GM23338 (cell line): ENCODE measurements around the gene LCMT1. TPM values are rescaled to one million over a fixed set of nuclear protein-coding genes. Genes with fewer than 3 reads are reported as not detected.

Source experiments
- ATAC-seq: fragments of 200-7000 bp; cut with Tn5 transposase; 3 replicates; pipeline ENCODE4 v1.9.1; 2020
- DNase-seq: peaks from one replicate; pipeline ENCODE4 v3.0.0-alpha.2; 2015; ENCODE audit warnings: low spot score
- H2AFZ ChIP-seq: fragments of 200-600 bp; sonication (generic); 2 replicates; pipeline ENCODE4 v1.8.0; 2016; ENCODE audit warnings: antibody characterized with exemption, mild to moderate bottlenecking, moderate library complexity
- H3F3A ChIP-seq: fragments of 200-600 bp; sonication (generic); replicated peaks from 2 replicates; pipeline ENCODE4 v1.8.0; 2017; ENCODE audit warnings: antibody characterized with exemption, mixed run types, low read depth
- H3K27ac ChIP-seq: fragments of 200-600 bp; sonication (generic); 2 replicates; pipeline ENCODE4 v1.6.1; 2016; ENCODE audit warnings: low read depth
- H3K27me3 ChIP-seq: fragments of 200-600 bp; sonication (generic); 2 replicates; pipeline ENCODE4 v1.8.0; 2016; ENCODE audit warnings: mild to moderate bottlenecking, mixed run types, moderate library complexity; ENCODE audit not compliant: insufficient read depth
- H3K36me3 ChIP-seq: fragments of 200-600 bp; sonication (generic); 2 replicates; pipeline ENCODE4 v1.8.0; 2016; ENCODE audit warnings: mild to moderate bottlenecking; ENCODE audit not compliant: insufficient read depth
- H3K4me1 ChIP-seq: fragments of 200-600 bp; sonication (generic); 2 replicates; pipeline ENCODE4 v1.8.0; 2016; ENCODE audit warnings: mild to moderate bottlenecking, moderate library complexity; ENCODE audit not compliant: insufficient read depth
- H3K4me2 ChIP-seq: fragments of 200-600 bp; sonication (generic); 2 replicates; pipeline ENCODE4 v1.7.1; 2017; ENCODE audit warnings: mixed run types
- H3K4me3 ChIP-seq: fragments of 200-600 bp; sonication (generic); 2 replicates; pipeline ENCODE4 v1.6.1; 2016; ENCODE audit warnings: mixed run types
- H3K79me2 ChIP-seq: fragments of 200-600 bp; sonication (generic); replicated peaks from 2 replicates; pipeline ENCODE4 v1.8.0; 2017; ENCODE audit warnings: mild to moderate bottlenecking; ENCODE audit not compliant: insufficient read depth
- H3K9me2 ChIP-seq: fragments of 200-600 bp; sonication (generic); 2 replicates; pipeline ENCODE4 v1.8.0; 2017; ENCODE audit not compliant: insufficient read depth
- H4K20me1 ChIP-seq: fragments of 200-600 bp; sonication (generic); replicated peaks from 2 replicates; pipeline ENCODE4 v1.8.0; 2017; ENCODE audit warnings: mild to moderate bottlenecking; ENCODE audit not compliant: insufficient read depth
- H3K27ac Mint-ChIP-seq: 2 replicates; pipeline ENCODE4 v1.8.0; 2020; ENCODE audit warnings: inconsistent platforms, mild to moderate bottlenecking, moderate library complexity, mixed read lengths
- H3K27me3 Mint-ChIP-seq: 3 replicates; pipeline ENCODE4 v1.8.0; 2022; ENCODE audit warnings: low read depth, mild to moderate bottlenecking, moderate library complexity, mixed read lengths, inconsistent platforms; ENCODE audit not compliant: insufficient read depth, poor library complexity
- H3K36me3 Mint-ChIP-seq: 3 replicates; pipeline ENCODE4 v1.8.0; 2021; ENCODE audit warnings: low read depth, mild to moderate bottlenecking, inconsistent platforms, moderate library complexity, mixed read lengths
- H3K4me1 Mint-ChIP-seq: 3 replicates; pipeline ENCODE4 v1.8.0; 2020; ENCODE audit warnings: mild to moderate bottlenecking, inconsistent platforms, mixed read lengths
- H3K4me3 Mint-ChIP-seq: 3 replicates; pipeline ENCODE4 v1.8.0; 2021; ENCODE audit warnings: moderate library complexity, mild to moderate bottlenecking, inconsistent platforms, mixed read lengths
- H3K9me3 Mint-ChIP-seq: 3 replicates; pipeline ENCODE4 v1.8.0; 2020; ENCODE audit warnings: moderate library complexity, mild to moderate bottlenecking, inconsistent platforms, mixed read lengths
- CREB1 ChIP-seq: fragments of 250-450 bp; sonication (Bioruptor Pico); IDR thresholded peaks from 2 replicates; pipeline ENCODE4 v1.5.0; 2020; ENCODE audit warnings: low read depth, mild to moderate bottlenecking, moderate library complexity
- CTCF ChIP-seq, 2 experiments: fragments of 200-600 bp in 1 of 2; sonication (generic) in 1 of 2; conservative IDR thresholded peaks; 2 replicates each; pipeline versions ENCODE4 v1.5.1 to v1.6.1; 2016 to 2017; ENCODE audit warnings: antibody characterized with exemption in 2 of 2, low read depth in 2 of 2, mild to moderate bottlenecking in 2 of 2, moderate library complexity in 1 of 2
- ETS1 ChIP-seq: IDR thresholded peaks from 2 replicates; pipeline ENCODE4 v1.6.1; 2016; ENCODE audit warnings: antibody characterized with exemption
- EZH2 ChIP-seq: fragments of 200-600 bp; sonication (generic); IDR thresholded peaks from one replicate; pipeline ENCODE4 v1.8.0; 2017; ENCODE audit warnings: antibody characterized with exemption, mild to moderate bottlenecking, low read depth; ENCODE audit not compliant: unreplicated experiment
- EZH2phosphoT487 ChIP-seq: fragments of 200-600 bp; sonication (generic); IDR thresholded peaks from one replicate; pipeline ENCODE4 v1.8.1; 2018; ENCODE audit warnings: antibody characterized with exemption; ENCODE audit not compliant: unreplicated experiment
- JUNB ChIP-seq: IDR thresholded peaks from one replicate; pipeline ENCODE4 v1.6.1; 2016; ENCODE audit warnings: antibody characterized with exemption; ENCODE audit not compliant: unreplicated experiment
- NANOG ChIP-seq: IDR thresholded peaks from 2 replicates; pipeline ENCODE4 v1.6.1; 2016; ENCODE audit warnings: antibody characterized with exemption, borderline replicate concordance
- POLR2AphosphoS5 ChIP-seq: IDR thresholded peaks from 2 replicates; pipeline ENCODE4 v1.6.1; 2016; ENCODE audit warnings: antibody characterized with exemption, low read depth
- REST ChIP-seq: IDR thresholded peaks from one replicate; pipeline ENCODE4 v1.6.1; 2018; ENCODE audit warnings: antibody characterized with exemption; ENCODE audit not compliant: unreplicated experiment
- STAT1 ChIP-seq: IDR thresholded peaks from one replicate; pipeline ENCODE4 v1.6.1; 2016; ENCODE audit warnings: antibody characterized with exemption; ENCODE audit not compliant: unreplicated experiment
- ZNF114 ChIP-seq: fragments of 250-450 bp; sonication (Bioruptor Pico); IDR thresholded peaks from 2 replicates; pipeline ENCODE4 v1.5.0; 2020; ENCODE audit warnings: mild to moderate bottlenecking, moderate library complexity
- ZNF331 ChIP-seq: fragments of 250-450 bp; sonication (Bioruptor Pico); IDR thresholded peaks from 2 replicates; pipeline ENCODE4 v1.5.0; 2020; ENCODE audit warnings: low read depth, mild to moderate bottlenecking, moderate library complexity
- ZNF462 ChIP-seq: fragments of 250-450 bp; sonication (Bioruptor Pico); IDR thresholded peaks from 2 replicates; pipeline ENCODE4 v1.5.0; 2020; ENCODE audit warnings: mild to moderate bottlenecking, moderate library complexity
- polyA plus RNA-seq: library from polyadenylated mRNA; unstranded; fragments of >200 nt; fragmentation: Nextera tagmentation; extraction: Ambion mirVana; gene quantifications from 2 replicates; pipeline ENCODE4 v1.2.1, GENCODE V29; 2016
- total RNA-seq: library from RNA; depleted of rRNA; stranded (reverse); fragments of >200 nt; shearing (Covaris generic); gene quantifications from 2 replicates; pipeline ENCODE4 v1.2.3, GENCODE V29; 2014

Gene LCMT1
- total and polyA plus RNA-seq, 2 experiments from 2014 or later = 56.2 to 84.6 TPM

- H3K4me3 ChIP-seq = no peak overlapping the region
- ATAC-seq = no peak
- no peak overlapping the region for H3K4me3 Mint-ChIP-seq
- DNase-seq = no peak
- no peak overlapping the region for H3K27ac Mint-ChIP-seq
- H3K79me2 ChIP-seq = no peaks in the 10 kb centered on the region
- peaks cover 2% of the 10 kb centered on the region for H3K27me3 Mint-ChIP-seq
- H3K27me3 ChIP-seq = no peaks in the 10 kb centered on the region
- H3F3A ChIP-seq = no peaks in the 10 kb centered on the region
- H3K4me1 ChIP-seq = no peaks in the 10 kb centered on the region
- 0 out of 2 replicates have a peak, but pooled peaks cover 2% of the 10 kb centered on the region for H4K20me1 ChIP-seq
- H2AFZ ChIP-seq = no peak overlapping the region
- no peaks in the 10 kb centered on the region for H3K9me2 ChIP-seq
- no peak for TF ChIP-seq ZNF114 (CRISPR knock-in tag)
- TF ChIP-seq STAT1 = no peak
- TF ChIP-seq REST = no peak
- TF ChIP-seq EZH2phosphoT487 = no peak
- TF ChIP-seq ZNF331 (CRISPR knock-in tag) = no peak
- no peak for TF ChIP-seq JUNB
- TF ChIP-seq NANOG = no peak
- no peak for TF ChIP-seq ZNF462 (CRISPR knock-in tag)
- no peak for TF ChIP-seq CTCF (conservative IDR thresholded peaks at IDR 0.05; ENCODE audit: low read depth in 2 of 2)
- TF ChIP-seq POLR2AphosphoS5 = no peak
- no peak for TF ChIP-seq EZH2
- no peak for TF ChIP-seq CREB1 (CRISPR knock-in tag)
- TF ChIP-seq ETS1 = no peak
- peaks cover 5% of the 10 kb centered on the region for H3K36me3 ChIP-seq
- no peaks in the 10 kb centered on the region for H3K9me3 Mint-ChIP-seq
- H3K27ac ChIP-seq = 0 out of 2 replicates have a peak overlapping the region, but pooled peaks have one; percentile 39
- peaks cover 21% of the 10 kb centered on the region for H3K36me3 Mint-ChIP-seq
- H3K4me2 ChIP-seq = no peak overlapping the region
- H3K4me1 Mint-ChIP-seq = no peaks in the 10 kb centered on the region
Observed at GRCh38 chr16:25176136-25176535, 64.6 kb downstream of the LCMT1 start.
